Liver (tissue), 3 donors: ENCODE results near the gene HGF.

Experiments
- EGR1 ChIP-seq, 2 donors: IDR thresholded peaks; 2 replicates each; pipeline ENCODE4 v1.6.1; 2016 to 2018; ENCODE audit warnings: antibody characterized with exemption in 2 of 2, low read depth in 2 of 2
- GABPA ChIP-seq, 2 donors: IDR thresholded peaks in 1 of 2; conservative IDR thresholded peaks in 1 of 2; 2 replicates each; pipeline ENCODE4 v1.6.1; 2016; ENCODE audit warnings: antibody characterized with exemption in 2 of 2, mild to moderate bottlenecking in 1 of 2, moderate library complexity in 1 of 2
- JUND ChIP-seq, 2 donors: IDR thresholded peaks; 2 replicates each; pipeline ENCODE4 v1.6.1; 2016; ENCODE audit warnings: antibody characterized with exemption in 2 of 2
- NR2F2 ChIP-seq: IDR thresholded peaks from 2 replicates; pipeline ENCODE4 v1.6.1; 2016; ENCODE audit warnings: antibody characterized with exemption
- RAD21 ChIP-seq, 2 donors: IDR thresholded peaks; 2 replicates each; pipeline ENCODE4 v1.6.1; 2016; ENCODE audit warnings: antibody characterized with exemption in 2 of 2, mild to moderate bottlenecking in 2 of 2
- SP1 ChIP-seq: IDR thresholded peaks from 2 replicates; pipeline ENCODE4 v1.6.1; 2018; ENCODE audit warnings: antibody characterized with exemption, mild to moderate bottlenecking
- TAF1 ChIP-seq: conservative IDR thresholded peaks from 2 replicates; pipeline ENCODE4 v1.6.1; 2016; ENCODE audit warnings: antibody characterized with exemption, mild to moderate bottlenecking
- YY1 ChIP-seq: IDR thresholded peaks from 2 replicates; pipeline ENCODE4 v1.6.1; 2016; ENCODE audit warnings: antibody characterized with exemption, mild to moderate bottlenecking
- TF ChIP-seq, protein P1 (sequence below): IDR thresholded peaks from 2 replicates; pipeline ENCODE4 v1.6.1; 2016; ENCODE audit warnings: antibody characterized with exemption, mild to moderate bottlenecking
- TF ChIP-seq, protein P2 (sequence below): fragments of 150-350 bp; IDR thresholded peaks from 2 replicates; pipeline ENCODE4 v1.5.1; 2017; ENCODE audit warnings: improper control_type of control experiment, low read depth, low read length; ENCODE audit not compliant: missing input control
- TF ChIP-seq, protein P3 (sequence below): IDR thresholded peaks from 2 replicates; pipeline ENCODE4 v1.6.1; 2016; ENCODE audit warnings: antibody characterized with exemption
- TF ChIP-seq, protein P4 (sequence below): IDR thresholded peaks from 2 replicates; pipeline ENCODE4 v1.6.1; 2016; ENCODE audit warnings: antibody characterized with exemption
- donor health status: healthy.
- donor health status: healthy.

DNA sequence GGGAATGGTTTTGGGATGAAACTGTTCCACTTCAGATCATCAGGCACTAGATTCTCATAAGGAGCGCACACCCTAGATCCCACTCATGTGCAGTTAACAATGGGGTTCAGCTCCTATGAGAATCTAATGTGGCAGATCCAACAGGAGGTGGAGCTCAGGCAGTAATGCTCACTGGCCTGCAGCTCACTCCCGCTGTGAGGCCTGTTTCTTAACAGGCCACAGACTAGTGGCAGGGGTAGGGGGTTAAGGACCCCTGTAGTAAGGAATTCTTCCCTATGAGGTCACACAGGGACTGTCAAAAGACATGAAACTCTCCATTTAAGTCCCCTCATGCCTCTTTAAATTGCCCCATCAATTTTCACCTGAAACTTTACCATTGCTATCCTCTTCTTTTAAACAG is 8.0 kb downstream of the HGF start:
- TF ChIP-seq, protein P1, sequence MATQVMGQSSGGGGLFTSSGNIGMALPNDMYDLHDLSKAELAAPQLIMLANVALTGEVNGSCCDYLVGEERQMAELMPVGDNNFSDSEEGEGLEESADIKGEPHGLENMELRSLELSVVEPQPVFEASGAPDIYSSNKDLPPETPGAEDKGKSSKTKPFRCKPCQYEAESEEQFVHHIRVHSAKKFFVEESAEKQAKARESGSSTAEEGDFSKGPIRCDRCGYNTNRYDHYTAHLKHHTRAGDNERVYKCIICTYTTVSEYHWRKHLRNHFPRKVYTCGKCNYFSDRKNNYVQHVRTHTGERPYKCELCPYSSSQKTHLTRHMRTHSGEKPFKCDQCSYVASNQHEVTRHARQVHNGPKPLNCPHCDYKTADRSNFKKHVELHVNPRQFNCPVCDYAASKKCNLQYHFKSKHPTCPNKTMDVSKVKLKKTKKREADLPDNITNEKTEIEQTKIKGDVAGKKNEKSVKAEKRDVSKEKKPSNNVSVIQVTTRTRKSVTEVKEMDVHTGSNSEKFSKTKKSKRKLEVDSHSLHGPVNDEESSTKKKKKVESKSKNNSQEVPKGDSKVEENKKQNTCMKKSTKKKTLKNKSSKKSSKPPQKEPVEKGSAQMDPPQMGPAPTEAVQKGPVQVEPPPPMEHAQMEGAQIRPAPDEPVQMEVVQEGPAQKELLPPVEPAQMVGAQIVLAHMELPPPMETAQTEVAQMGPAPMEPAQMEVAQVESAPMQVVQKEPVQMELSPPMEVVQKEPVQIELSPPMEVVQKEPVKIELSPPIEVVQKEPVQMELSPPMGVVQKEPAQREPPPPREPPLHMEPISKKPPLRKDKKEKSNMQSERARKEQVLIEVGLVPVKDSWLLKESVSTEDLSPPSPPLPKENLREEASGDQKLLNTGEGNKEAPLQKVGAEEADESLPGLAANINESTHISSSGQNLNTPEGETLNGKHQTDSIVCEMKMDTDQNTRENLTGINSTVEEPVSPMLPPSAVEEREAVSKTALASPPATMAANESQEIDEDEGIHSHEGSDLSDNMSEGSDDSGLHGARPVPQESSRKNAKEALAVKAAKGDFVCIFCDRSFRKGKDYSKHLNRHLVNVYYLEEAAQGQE, result no peak
- TF ChIP-seq, protein P2, sequence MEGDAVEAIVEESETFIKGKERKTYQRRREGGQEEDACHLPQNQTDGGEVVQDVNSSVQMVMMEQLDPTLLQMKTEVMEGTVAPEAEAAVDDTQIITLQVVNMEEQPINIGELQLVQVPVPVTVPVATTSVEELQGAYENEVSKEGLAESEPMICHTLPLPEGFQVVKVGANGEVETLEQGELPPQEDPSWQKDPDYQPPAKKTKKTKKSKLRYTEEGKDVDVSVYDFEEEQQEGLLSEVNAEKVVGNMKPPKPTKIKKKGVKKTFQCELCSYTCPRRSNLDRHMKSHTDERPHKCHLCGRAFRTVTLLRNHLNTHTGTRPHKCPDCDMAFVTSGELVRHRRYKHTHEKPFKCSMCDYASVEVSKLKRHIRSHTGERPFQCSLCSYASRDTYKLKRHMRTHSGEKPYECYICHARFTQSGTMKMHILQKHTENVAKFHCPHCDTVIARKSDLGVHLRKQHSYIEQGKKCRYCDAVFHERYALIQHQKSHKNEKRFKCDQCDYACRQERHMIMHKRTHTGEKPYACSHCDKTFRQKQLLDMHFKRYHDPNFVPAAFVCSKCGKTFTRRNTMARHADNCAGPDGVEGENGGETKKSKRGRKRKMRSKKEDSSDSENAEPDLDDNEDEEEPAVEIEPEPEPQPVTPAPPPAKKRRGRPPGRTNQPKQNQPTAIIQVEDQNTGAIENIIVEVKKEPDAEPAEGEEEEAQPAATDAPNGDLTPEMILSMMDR, result no peak
- TF ChIP-seq TAF1 (no peak), YY1 (no peak), SP1 (no peak), GABPA (IDR thresholded peaks at IDR 0.05 in 1 of 2, conservative IDR thresholded peaks at IDR 0.05 in 1 of 2) (no peak), JUND (IDR thresholded peaks at IDR 0.05) (no peak), EGR1 (IDR thresholded peaks at IDR 0.05; ENCODE audit: low read depth in 2 of 2) (no peak), RAD21 (IDR thresholded peaks at IDR 0.05) (no peak), NR2F2 (no peak)
- TF ChIP-seq, protein P3, sequence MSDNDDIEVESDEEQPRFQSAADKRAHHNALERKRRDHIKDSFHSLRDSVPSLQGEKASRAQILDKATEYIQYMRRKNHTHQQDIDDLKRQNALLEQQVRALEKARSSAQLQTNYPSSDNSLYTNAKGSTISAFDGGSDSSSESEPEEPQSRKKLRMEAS, result no peak
- TF ChIP-seq, protein P4, sequence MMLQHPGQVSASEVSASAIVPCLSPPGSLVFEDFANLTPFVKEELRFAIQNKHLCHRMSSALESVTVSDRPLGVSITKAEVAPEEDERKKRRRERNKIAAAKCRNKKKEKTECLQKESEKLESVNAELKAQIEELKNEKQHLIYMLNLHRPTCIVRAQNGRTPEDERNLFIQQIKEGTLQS, result no peak
